Omental fat pad (tissue), 4 donors: ENCODE results near the gene LTB. TPM values are rescaled to one million over a fixed set of nuclear protein-coding genes. Genes with fewer than 3 reads are reported as not detected.
"Not testable (repeated sequence)": the region's sequence is repeated elsewhere in the genome, so short reads cannot be mapped to it uniquely, and the experiment has no call there.

Experiments
- ATAC-seq: fragments of 150-250 bp; one replicate; pipeline ENCODE4 v1.9.1; 2016; ENCODE audit warnings: mild to moderate bottlenecking, moderate library complexity; ENCODE audit not compliant: low FRiP score
- DNase-seq: peaks from one replicate; pipeline ENCODE4 v3.0.0-alpha.2; 2019; ENCODE audit warnings: low spot score
- total RNA-seq, 4 donors: library from RNA; depleted of rRNA; stranded (reverse); fragments of >200 nt; gene quantifications; one replicate each; pipeline ENCODE4 v1.1.0, GENCODE V29; 2016
- TF ChIP-seq, protein P1 (sequence below), 3 donors: fragments of 450-650 bp; IDR thresholded peaks; one replicate each; pipeline ENCODE4 v1.5.1; 2016 to 2017; ENCODE audit warnings: antibody characterized with exemption in 3 of 3, mild to moderate bottlenecking in 3 of 3, moderate library complexity in 2 of 3

Gene LTB
- total RNA-seq, 4 donors from 2014 or later: 0.72 to 5.5 (median 1.9) TPM

DNA sequence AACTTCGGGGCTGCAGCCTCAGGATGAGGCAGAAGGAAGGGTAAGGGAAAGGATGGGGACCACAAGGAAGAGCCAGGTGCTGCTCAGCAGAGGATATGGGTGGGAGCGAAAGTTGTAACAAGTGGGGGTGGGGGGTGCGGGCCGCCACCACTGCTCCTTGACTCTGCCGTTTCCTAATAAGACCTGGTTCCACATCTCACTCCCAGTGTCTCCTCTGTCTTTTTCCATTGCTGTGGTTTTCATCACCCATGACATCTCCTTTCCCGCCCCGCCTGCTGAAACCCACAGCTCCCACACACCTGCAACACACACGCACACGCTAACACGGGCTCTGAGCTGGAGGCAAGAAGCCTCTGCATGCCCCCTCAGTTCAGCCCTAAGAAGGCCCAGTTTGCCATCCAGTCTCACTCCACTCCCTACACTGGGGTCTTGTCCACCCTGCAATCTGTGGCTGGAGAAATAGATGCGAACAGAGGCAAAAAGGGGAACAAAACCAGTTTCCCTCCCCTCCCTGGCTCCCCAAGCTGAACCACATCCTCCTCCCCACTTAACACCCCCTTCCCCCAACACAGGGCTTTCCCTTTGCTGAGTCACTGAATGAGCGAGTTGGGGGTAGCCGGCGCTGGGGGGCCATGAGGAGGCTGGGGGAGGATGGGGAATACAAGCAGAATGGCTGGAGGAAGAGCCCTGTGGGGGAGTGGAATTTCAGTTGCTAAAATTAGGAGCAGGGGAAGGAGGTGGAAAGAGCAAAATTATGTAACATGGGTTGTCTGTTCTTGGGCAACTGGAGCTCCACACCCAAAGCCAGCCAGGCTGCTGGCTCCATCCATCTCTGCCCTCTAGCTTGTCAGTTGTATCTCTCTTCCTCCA, 23.4 kb downstream of the LTB start:
- DNase-seq: no peak
- TF ChIP-seq, protein P1, sequence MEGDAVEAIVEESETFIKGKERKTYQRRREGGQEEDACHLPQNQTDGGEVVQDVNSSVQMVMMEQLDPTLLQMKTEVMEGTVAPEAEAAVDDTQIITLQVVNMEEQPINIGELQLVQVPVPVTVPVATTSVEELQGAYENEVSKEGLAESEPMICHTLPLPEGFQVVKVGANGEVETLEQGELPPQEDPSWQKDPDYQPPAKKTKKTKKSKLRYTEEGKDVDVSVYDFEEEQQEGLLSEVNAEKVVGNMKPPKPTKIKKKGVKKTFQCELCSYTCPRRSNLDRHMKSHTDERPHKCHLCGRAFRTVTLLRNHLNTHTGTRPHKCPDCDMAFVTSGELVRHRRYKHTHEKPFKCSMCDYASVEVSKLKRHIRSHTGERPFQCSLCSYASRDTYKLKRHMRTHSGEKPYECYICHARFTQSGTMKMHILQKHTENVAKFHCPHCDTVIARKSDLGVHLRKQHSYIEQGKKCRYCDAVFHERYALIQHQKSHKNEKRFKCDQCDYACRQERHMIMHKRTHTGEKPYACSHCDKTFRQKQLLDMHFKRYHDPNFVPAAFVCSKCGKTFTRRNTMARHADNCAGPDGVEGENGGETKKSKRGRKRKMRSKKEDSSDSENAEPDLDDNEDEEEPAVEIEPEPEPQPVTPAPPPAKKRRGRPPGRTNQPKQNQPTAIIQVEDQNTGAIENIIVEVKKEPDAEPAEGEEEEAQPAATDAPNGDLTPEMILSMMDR (IDR thresholded peaks at IDR 0.05): no peak

DNA sequence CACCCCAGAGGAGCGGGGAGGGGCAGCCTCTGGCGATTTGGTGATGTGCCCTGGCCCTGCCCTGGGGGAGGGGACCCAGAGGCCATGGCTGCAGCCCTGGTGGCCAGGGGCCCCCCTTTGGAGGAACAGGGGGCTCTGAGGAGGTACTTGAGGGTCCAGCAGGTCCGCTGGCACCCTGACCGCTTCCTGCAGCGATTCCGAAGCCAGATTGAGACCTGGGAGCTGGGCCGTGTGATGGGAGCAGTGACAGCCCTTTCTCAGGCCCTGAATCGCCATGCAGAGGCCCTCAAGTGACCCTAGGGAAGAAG, 24.0 kb downstream of the LTB start:
- ATAC-seq (no peak), DNase-seq (no peak)
- TF ChIP-seq, protein P1 (IDR thresholded peaks at IDR 0.05): no peak

More for the DNA sequence above, 23.4 kb downstream of the LTB start:
- peak; percentile 56 for ATAC-seq

DNA sequence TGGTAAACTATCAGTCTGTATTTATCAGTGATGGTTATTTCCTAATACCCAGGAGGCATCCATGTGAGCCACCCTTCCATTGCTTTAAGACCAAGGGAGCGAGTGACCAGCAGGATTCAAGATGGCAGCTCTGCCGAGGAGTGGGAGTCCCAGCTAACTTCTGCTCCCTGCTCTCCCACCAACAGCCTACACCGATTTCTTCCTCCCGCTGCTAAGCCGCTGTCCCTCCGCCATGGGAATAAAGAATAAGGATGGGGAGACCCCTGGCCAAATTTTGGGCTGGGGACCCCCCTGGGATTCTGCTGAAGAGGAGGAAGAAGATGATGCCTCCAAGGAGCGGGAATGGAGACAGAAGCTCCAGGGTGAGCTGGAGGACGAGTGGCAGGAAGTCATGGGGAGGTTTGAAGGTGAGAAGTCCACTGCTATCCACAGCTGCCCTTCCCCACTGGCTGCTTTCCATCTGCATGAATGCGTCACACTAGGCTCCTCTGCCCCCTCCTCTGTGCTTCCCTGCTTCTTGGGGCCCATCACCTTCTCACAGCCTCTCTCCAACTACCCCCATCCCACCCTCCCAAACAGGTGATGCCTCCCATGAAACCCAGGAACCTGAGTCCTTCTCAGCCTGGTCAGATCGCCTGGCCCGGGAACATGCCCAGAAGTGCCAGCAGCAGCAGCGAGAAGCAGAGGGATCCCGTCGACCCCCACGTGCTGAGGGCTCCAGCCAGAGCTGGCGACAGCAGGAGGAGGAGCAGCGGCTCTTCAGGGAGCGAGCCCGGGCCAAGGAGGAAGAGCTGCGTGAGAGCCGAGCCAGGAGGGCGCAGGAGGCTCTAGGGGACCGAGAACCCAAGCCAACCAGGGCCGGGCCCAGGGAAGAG, 24.5 kb downstream of the LTB start:
- ATAC-seq (no peak), DNase-seq (no peak)
- TF ChIP-seq, protein P1 (IDR thresholded peaks at IDR 0.05): no peak

DNA sequence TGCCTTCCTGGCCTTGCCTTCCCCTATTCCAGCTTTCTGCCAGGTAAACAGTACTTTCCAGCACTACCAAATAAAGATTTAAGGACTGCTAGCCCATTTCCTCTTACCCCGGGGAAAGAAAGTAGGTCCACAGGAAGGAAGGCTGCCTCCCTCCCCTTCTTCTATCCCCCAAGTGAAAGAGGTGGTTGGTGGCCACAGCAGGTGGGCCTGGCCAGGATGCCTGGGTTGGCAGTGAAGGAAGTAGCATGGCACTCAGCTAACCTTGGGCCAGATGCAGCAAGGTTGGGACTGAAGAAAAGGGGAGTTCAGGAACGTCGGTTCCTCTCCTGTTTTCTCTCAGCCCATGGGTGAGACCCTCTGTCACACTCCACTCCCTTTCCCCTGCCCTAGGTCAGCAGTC, 25.9 kb downstream of the LTB start:
- DNase-seq: no peak
- TF ChIP-seq, protein P1 (IDR thresholded peaks at IDR 0.05): no peak
- no peak for ATAC-seq

DNA sequence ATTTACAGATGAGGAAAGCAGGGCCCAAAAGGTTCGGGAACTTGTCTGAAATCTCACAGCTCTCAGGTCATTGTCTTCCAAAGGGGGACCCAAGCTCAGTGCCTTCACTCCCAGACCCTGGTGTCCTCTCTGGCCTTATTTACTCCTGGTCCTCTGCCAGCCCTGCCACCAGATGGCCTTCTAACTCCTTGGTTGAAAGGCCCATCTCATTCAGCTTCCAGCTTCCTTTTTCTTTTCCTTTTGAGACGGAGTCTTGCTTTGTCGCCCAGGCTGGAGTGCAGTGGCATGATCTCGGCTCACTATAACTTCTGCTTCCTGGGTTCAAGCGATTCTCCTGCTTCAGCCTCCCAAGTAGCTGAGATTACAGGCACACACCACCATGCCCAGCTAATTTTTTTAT, 30.9 kb downstream of the LTB start:
- not testable (repeated sequence) for ATAC-seq, DNase-seq

DNA sequence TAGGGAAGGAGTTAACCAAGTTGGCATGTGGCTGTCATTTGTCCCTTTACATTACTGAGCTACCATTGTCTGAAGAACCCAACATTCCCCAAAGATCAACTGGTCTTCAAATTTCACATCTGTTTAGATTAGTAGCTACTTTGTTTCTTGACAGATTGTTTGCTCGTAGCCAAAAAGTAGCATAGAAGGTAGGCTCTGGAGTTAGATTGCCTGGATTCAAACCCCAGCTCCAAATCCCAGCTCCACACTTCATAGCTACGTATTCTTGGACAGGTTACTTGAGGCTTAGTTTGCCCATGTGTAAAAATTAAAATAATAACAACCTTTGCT, 33.7 kb downstream of the LTB start:
- ATAC-seq: no peak

More for the DNA sequence above, 33.7 kb downstream of the LTB start:
- DNase-seq: no peak
- TF ChIP-seq, protein P1 (IDR thresholded peaks at IDR 0.05): no peak
